ENCODE measurements around the gene NNAT.

NNAT gene

GRCh38 chr20:37511610-37512275 lies 9.3 kb upstream of the NNAT start:
- no peak for DNase-seq (ENCODE audit: extremely low read depth, insufficient read length)
- Histone ChIP-seq H3K27me3 (replicated peaks; ENCODE audit: control insufficient read depth, insufficient read depth, low read length) (no peaks in the 10 kb centered on the region), H3K4me3 (replicated peaks; ENCODE audit: low read depth, low read length) (no peak overlapping the region), H3K36me3 (ENCODE audit: control insufficient read depth, insufficient read depth, low read length) (peaks cover 16% of the 10 kb centered on the region)
- TF ChIP-seq CTCF (IDR thresholded peaks at IDR 0.05; ENCODE audit: insufficient read depth, low read length, poor library complexity, severe bottlenecking) = no peak

- TF ChIP-seq CTCF (IDR thresholded peaks at IDR 0.05; ENCODE audit: insufficient read depth, low read length, poor library complexity, severe bottlenecking) = no peak
- Histone ChIP-seq H3K4me3 (replicated peaks; ENCODE audit: low read depth, low read length) (no peak overlapping the region), H3K36me3 (ENCODE audit: control insufficient read depth, insufficient read depth, low read length) (peaks cover 18% of the 10 kb centered on the region), H3K27me3 (replicated peaks; ENCODE audit: control insufficient read depth, insufficient read depth, low read length) (no peaks in the 10 kb centered on the region)
- no peak for DNase-seq (ENCODE audit: extremely low read depth, insufficient read length)
Measured at GRCh38 chr20:37513779-37514359, 7.2 kb upstream of the NNAT start.

- no peak for TF ChIP-seq CTCF (IDR thresholded peaks at IDR 0.05; ENCODE audit: insufficient read depth, low read length, poor library complexity, severe bottlenecking)
- Histone ChIP-seq H3K36me3 (ENCODE audit: control insufficient read depth, insufficient read depth, low read length) (peaks cover 18% of the 10 kb centered on the region), H3K4me3 (replicated peaks; ENCODE audit: low read depth, low read length) (no peak overlapping the region), H3K27me3 (replicated peaks; ENCODE audit: control insufficient read depth, insufficient read depth, low read length) (no peaks in the 10 kb centered on the region)
- DNase-seq (ENCODE audit: extremely low read depth, insufficient read length) = no peak
Measured at GRCh38 chr20:37515876-37516275, 5.2 kb upstream of the NNAT start.

GRCh38 chr20:37516811-37517750 lies 4.0 kb upstream of the NNAT start:
- no peak for TF ChIP-seq CTCF (IDR thresholded peaks at IDR 0.05; ENCODE audit: insufficient read depth, low read length, poor library complexity, severe bottlenecking)
- DNase-seq (ENCODE audit: extremely low read depth, insufficient read length) = no peak
- no peak overlapping the region for H3K4me3 ChIP-seq (replicated peaks; ENCODE audit: low read depth, low read length)
- H3K27me3 ChIP-seq (replicated peaks; ENCODE audit: control insufficient read depth, insufficient read depth, low read length) = no peaks in the 10 kb centered on the region
- peaks cover 17% of the 10 kb centered on the region for H3K36me3 ChIP-seq (ENCODE audit: control insufficient read depth, insufficient read depth, low read length)

GRCh38 chr20:37518059-37518458 lies 3.0 kb upstream of the NNAT start:
- H3K36me3 ChIP-seq (ENCODE audit: control insufficient read depth, insufficient read depth, low read length) = peaks cover 15% of the 10 kb centered on the region
- no peaks in the 10 kb centered on the region for H3K27me3 ChIP-seq (replicated peaks; ENCODE audit: control insufficient read depth, insufficient read depth, low read length)
- no peak for TF ChIP-seq CTCF (IDR thresholded peaks at IDR 0.05; ENCODE audit: insufficient read depth, low read length, poor library complexity, severe bottlenecking)
- no peak overlapping the region for H3K4me3 ChIP-seq (replicated peaks; ENCODE audit: low read depth, low read length)
- DNase-seq (ENCODE audit: extremely low read depth, insufficient read length) = no peak
